Calu3 (cell line): ENCODE data around the gene PHIP. TPM values are rescaled to one million over a fixed set of nuclear protein-coding genes. Genes with fewer than 3 reads are reported as not detected.

Source experiments
- BruUV-seq: library from RNA; stranded (reverse); fragments of 400-500 nt; replicated peaks from 2 replicates; lab custom pipeline; 2021; lab: Mats Ljungman, UMichigan
- CTCF ChIA-PET: fragments of 300-600 bp; sonication (Branson Sonifier 250); formaldehyde crosslinking; loops from one replicate; lab custom pipeline; 2022; ENCODE audit warnings: antibody characterized with exemption; lab: Charles Lee
- DNase-seq: peaks from one replicate; pipeline ENCODE4 v3.0.0; 2022
- H3K27ac Mint-ChIP-seq: one replicate; pipeline ENCODE4 v1.8.0; 2022; ENCODE audit warnings: mixed read lengths; ENCODE audit not compliant: unreplicated experiment
- H3K27me3 Mint-ChIP-seq: one replicate; pipeline ENCODE4 v1.8.0; 2022; ENCODE audit warnings: mixed read lengths; ENCODE audit not compliant: unreplicated experiment
- H3K36me3 Mint-ChIP-seq: one replicate; pipeline ENCODE4 v1.8.0; 2022; ENCODE audit warnings: mild to moderate bottlenecking, moderate library complexity, mixed read lengths; ENCODE audit not compliant: insufficient read depth, unreplicated experiment
- H3K4me1 Mint-ChIP-seq: one replicate; pipeline ENCODE4 v1.8.0; 2022; ENCODE audit warnings: mild to moderate bottlenecking, low read depth, mixed read lengths; ENCODE audit not compliant: unreplicated experiment
- H3K4me3 Mint-ChIP-seq: one replicate; pipeline ENCODE4 v1.8.0; 2022; ENCODE audit warnings: mild to moderate bottlenecking, low read depth, moderate library complexity, mixed read lengths; ENCODE audit not compliant: unreplicated experiment
- H3K9me3 Mint-ChIP-seq: one replicate; pipeline ENCODE4 v1.8.0; 2022; ENCODE audit warnings: low read depth, mixed read lengths; ENCODE audit not compliant: unreplicated experiment
- CTCF ChIP-seq: fragments of 200-600 bp; IDR thresholded peaks from one replicate; pipeline ENCODE4 v1.8.0; 2022; ENCODE audit warnings: antibody characterized with exemption; ENCODE audit not compliant: unreplicated experiment
- intact Hi-C: fragments of 100-400 bp; cut with micrococcal nuclease; formaldehyde crosslinking; loops from one replicate; pipeline ENCODE4 v1.10.0; 2022; ENCODE audit not compliant: unreplicated experiment
- total RNA-seq: library from RNA; stranded (reverse); gene quantifications from 2 replicates; pipeline ENCODE4 v1.2.3, GENCODE V29; 2022

The PHIP gene
- total RNA-seq, 1 experiment from 2014 or later: 50.8 TPM

DNA sequence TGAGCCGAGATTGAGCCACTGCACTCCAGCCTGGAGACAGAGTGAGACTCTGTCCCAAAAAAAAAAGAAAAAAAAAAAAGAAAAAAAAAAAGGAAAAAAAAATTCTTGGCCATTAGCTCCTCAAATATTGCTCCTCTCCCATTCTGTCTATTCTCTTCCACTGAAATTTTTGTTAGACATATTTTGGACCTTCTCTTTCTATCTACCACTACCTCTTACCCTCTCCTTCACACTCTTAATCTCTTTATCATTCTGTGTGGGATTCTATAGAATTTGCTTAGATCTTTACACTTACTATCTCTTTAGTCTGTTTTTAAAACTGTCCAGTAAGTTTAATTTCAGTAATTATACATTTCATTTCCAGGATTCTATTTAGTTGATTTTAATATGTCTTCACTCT is 125.7 kb downstream of the PHIP start:
- Mint-ChIP-seq H3K4me3 (no peak overlapping the region), H3K36me3 (peaks cover 49% of the 10 kb centered on the region), H3K27me3 (no peaks in the 10 kb centered on the region), H3K9me3 (no peaks in the 10 kb centered on the region), H3K4me1 (no peaks in the 10 kb centered on the region), H3K27ac (no peak overlapping the region)
- intact Hi-C loops: no loop called here
- DNase-seq: no peak
- CTCF ChIA-PET: no interaction called here
- no TSS peak for BruUV-seq
- TF ChIP-seq CTCF: no peak

DNA sequence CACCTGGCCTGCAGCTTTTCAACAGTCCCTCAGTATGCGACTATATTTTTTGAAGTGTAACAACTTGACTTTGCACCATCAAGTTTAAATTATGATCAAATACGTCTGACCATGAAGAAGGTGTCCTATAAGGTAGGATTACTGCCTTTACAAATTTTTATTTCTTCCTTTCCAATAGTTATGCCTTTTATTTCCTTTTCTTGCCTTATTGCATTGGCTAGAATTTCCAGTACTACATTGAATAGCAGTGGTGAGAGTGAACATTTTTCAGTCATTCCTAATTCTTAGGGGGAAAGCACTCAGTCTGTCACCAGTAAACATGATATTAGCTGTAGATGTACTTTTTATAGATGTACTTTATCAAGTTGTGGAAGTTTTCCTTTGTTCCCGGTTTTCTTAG is 129.3 kb downstream of the PHIP start:
- BruUV-seq: no TSS peak
- TF ChIP-seq CTCF: no peak
- Mint-ChIP-seq H3K27me3 (no peaks in the 10 kb centered on the region), H3K27ac (no peak overlapping the region), H3K36me3 (peaks cover 51% of the 10 kb centered on the region), H3K4me1 (no peaks in the 10 kb centered on the region), H3K9me3 (no peaks in the 10 kb centered on the region), H3K4me3 (no peak overlapping the region)
- intact Hi-C loops: no loop called here
- DNase-seq: no peak
- CTCF ChIA-PET: no interaction called here

DNA sequence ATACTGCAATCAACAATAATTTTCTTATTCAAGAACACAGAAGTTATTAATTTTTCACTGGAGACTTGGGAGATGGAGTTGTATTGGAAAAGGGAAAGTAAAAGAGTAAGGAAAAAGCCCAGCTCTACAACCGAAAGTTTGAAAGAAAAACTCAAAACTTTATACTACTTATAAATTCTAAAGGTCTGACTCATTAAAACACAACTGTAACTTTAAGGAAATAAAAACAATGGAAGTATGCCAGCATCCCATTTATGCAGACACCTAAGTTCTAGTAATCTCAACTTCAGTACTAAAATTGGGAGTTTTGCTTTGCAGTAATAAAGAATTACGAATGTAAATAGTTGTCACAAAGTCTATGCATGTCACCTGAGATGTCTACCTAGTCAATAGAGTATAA is 130.1 kb downstream of the PHIP start:
- H3K4me1 Mint-ChIP-seq: no peaks in the 10 kb centered on the region
- peaks cover 48% of the 10 kb centered on the region for H3K36me3 Mint-ChIP-seq

DNA sequence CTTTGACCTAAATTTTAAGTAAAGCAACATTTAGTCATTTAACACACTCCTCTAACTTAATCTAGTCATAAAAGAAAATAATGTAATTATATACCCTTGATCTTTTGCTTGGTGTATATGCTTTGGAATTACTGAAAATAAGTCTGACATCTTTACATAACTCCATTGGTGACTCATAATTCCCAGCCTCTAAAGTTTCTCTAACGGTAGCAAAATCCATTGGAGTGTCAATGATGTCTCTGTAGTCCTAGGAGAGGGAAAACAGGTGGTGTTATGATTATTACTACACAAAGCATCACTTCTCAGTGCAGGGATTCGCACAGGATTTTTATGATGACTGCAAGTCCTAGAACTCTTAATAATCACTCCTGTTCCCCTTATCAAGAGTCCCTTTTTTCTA is 130.5 kb downstream of the PHIP start:
- no peaks in the 10 kb centered on the region for H3K9me3 Mint-ChIP-seq
- intact Hi-C loops: no loop called here
- H3K27ac Mint-ChIP-seq: no peak overlapping the region
- no peak for TF ChIP-seq CTCF
- H3K36me3 Mint-ChIP-seq: peaks cover 46% of the 10 kb centered on the region
- H3K4me1 Mint-ChIP-seq: no peaks in the 10 kb centered on the region
- no TSS peak for BruUV-seq
- H3K27me3 Mint-ChIP-seq: no peaks in the 10 kb centered on the region
- DNase-seq: no peak
- CTCF ChIA-PET: no interaction called here
- H3K4me3 Mint-ChIP-seq: no peak overlapping the region

More for the DNA sequence above, 130.1 kb downstream of the PHIP start:
- no peak for DNase-seq
- Mint-ChIP-seq H3K9me3 (no peaks in the 10 kb centered on the region), H3K27me3 (no peaks in the 10 kb centered on the region), H3K27ac (no peak overlapping the region), H3K4me3 (no peak overlapping the region)
- no TSS peak for BruUV-seq
- CTCF ChIA-PET: no interaction called here
- no peak for TF ChIP-seq CTCF
- intact Hi-C loops: no loop called here

- H3K27ac Mint-ChIP-seq: no peak overlapping the region
- no peaks in the 10 kb centered on the region for H3K27me3 Mint-ChIP-seq
- intact Hi-C loops: no loop called here
- BruUV-seq: no TSS peak
- H3K36me3 Mint-ChIP-seq: peaks cover 33% of the 10 kb centered on the region
- CTCF ChIA-PET: no interaction called here
- H3K4me3 Mint-ChIP-seq: no peak overlapping the region
- no peaks in the 10 kb centered on the region for H3K9me3 Mint-ChIP-seq
- H3K4me1 Mint-ChIP-seq: no peaks in the 10 kb centered on the region
- no peak for DNase-seq
- no peak for TF ChIP-seq CTCF
Measured at GRCh38 chr6:78942446-78942845, 135.6 kb downstream of the PHIP start.
